ENCODE data around the gene ZAP70. TPM values are rescaled to one million over a fixed set of nuclear protein-coding genes. Genes with fewer than 3 reads are reported as not detected.

Gene ZAP70
- total and polyA plus RNA-seq, 4 experiments from 2014 or later, result 140 to 419 (median 276) TPM

GRCh38 chr2:97754690-97755346 is 41.4 kb downstream of the ZAP70 start:
- intact Hi-C loops (cut with micrococcal nuclease), result loop anchor here (10.0 kb wide), 1 partner anchor 1690 kb away; no protein-coding TSS in a partner anchor
- Histone ChIP-seq H3K9me3 (ENCODE audit: control insufficient read depth in 1 of 2, low read length in 2 of 2) (no peaks in the 10 kb centered on the region), H3K4me1 (ENCODE audit: insufficient read depth, low read length) (peaks cover 11% of the 10 kb centered on the region), H3K27me3 (ENCODE audit: insufficient read depth, low read length) (no peaks in the 10 kb centered on the region), H3K36me3 (ENCODE audit: insufficient read depth, low read length) (peaks cover 9% of the 10 kb centered on the region), H3K27ac (ENCODE audit: low read depth, low read length) (no peak overlapping the region), H3K4me3 (ENCODE audit: low read length in 2 of 2) (no peak overlapping the region)
- POLR2A ChIA-PET (ENCODE audit: partially characterized antibody), result interaction anchor here (1.3 to 2.1 kb wide), 2 partner anchors 40 to 45 kb away, joined by 3 to 9 read pairs; no protein-coding TSS in a partner anchor
- CTCF ChIA-PET (ENCODE audit: partially characterized antibody), result interaction anchor here (1.0 to 11.4 kb wide), 3 partner anchors 14 to 55 kb away, joined by 4 to 198 read pairs (median 6); partner anchors contain the start of gene ZAP70
- Mint-ChIP-seq H3K9me3 (peaks cover 0 to 1% (median 0%) of the 10 kb centered on the region in 8 donors), H3K36me3 (peaks cover 26 to 34% of the 10 kb centered on the region in 2 donors), H3K4me1 (peaks cover 4 to 16% (median 11%) of the 10 kb centered on the region in 4 donors), H3K4me3 (no peak overlapping the region), H3K27ac (peak overlapping the region in 1 of 7 donors; percentile 41), H3K27me3 (no peaks in the 10 kb centered on the region)
- no peak for DNase-seq

- no peaks in the 10 kb centered on the region for H3K27me3 Mint-ChIP-seq
- H3K36me3 Mint-ChIP-seq, result peaks cover 29 to 40% of the 10 kb centered on the region in 2 donors
- ChIA-PET CTCF (ENCODE audit: partially characterized antibody) (interaction anchor here (2.1 to 11.4 kb wide), 2 partner anchors 15 to 46 kb away, joined by 6 to 198 read pairs; partner anchors contain the start of gene ZAP70), POLR2A (ENCODE audit: partially characterized antibody) (interaction anchor here (1.3 kb wide), 1 partner anchor 41 kb away, joined by 3 read pairs; no protein-coding TSS in a partner anchor)
- peak overlapping the region in 2 of 7 donors; percentile 25 to 79 for H3K27ac Mint-ChIP-seq
- Histone ChIP-seq H3K4me1 (ENCODE audit: insufficient read depth, low read length) (peaks cover 17% of the 10 kb centered on the region), H3K4me3 (ENCODE audit: low read length in 2 of 2) (no peak overlapping the region), H3K27me3 (ENCODE audit: insufficient read depth, low read length) (no peaks in the 10 kb centered on the region), H3K27ac (ENCODE audit: low read depth, low read length) (no peak overlapping the region), H3K36me3 (ENCODE audit: insufficient read depth, low read length) (peaks cover 9% of the 10 kb centered on the region), H3K9me3 (ENCODE audit: control insufficient read depth in 1 of 2, low read length in 2 of 2) (no peaks in the 10 kb centered on the region)
- no peak for DNase-seq
- peaks cover 10 to 22% (median 17%) of the 10 kb centered on the region in 4 donors for H3K4me1 Mint-ChIP-seq
- intact Hi-C loops (cut with micrococcal nuclease), result loop anchor here (10.0 kb wide), 1 partner anchor 1691 kb away; no protein-coding TSS in a partner anchor
- H3K9me3 Mint-ChIP-seq, result peaks cover 0 to 1% (median 0%) of the 10 kb centered on the region in 8 donors
- H3K4me3 Mint-ChIP-seq, result no peak overlapping the region
Measured at GRCh38 chr2:97755491-97755890, 42.1 kb downstream of the ZAP70 start.

GRCh38 chr2:97757062-97757461 is 43.7 kb downstream of the ZAP70 start:
- Histone ChIP-seq H3K27ac (ENCODE audit: low read depth, low read length) (no peak overlapping the region), H3K27me3 (ENCODE audit: insufficient read depth, low read length) (no peaks in the 10 kb centered on the region), H3K4me3 (ENCODE audit: low read length in 2 of 2) (no peak overlapping the region), H3K4me1 (ENCODE audit: insufficient read depth, low read length) (peaks cover 31% of the 10 kb centered on the region), H3K36me3 (ENCODE audit: insufficient read depth, low read length) (peaks cover 14% of the 10 kb centered on the region), H3K9me3 (ENCODE audit: control insufficient read depth in 1 of 2, low read length in 2 of 2) (no peaks in the 10 kb centered on the region)
- Mint-ChIP-seq H3K4me1 (peaks cover 17 to 38% (median 32%) of the 10 kb centered on the region in 4 donors), H3K9me3 (peaks cover 0 to 1% (median 0%) of the 10 kb centered on the region in 8 donors), H3K4me3 (no peak overlapping the region), H3K36me3 (peaks cover 29 to 54% of the 10 kb centered on the region in 2 donors), H3K27me3 (no peaks in the 10 kb centered on the region), H3K27ac (peak overlapping the region in 4 of 7 donors; percentile 22 to 86 (median 62))
- no peak for DNase-seq
- ChIA-PET POLR2A (ENCODE audit: partially characterized antibody) (no interaction called here), CTCF (ENCODE audit: partially characterized antibody) (interaction anchor here (1.2 to 1.3 kb wide), 2 partner anchors 9 to 16 kb away, joined by 3 read pairs; no protein-coding TSS in a partner anchor)
- intact Hi-C loops (cut with micrococcal nuclease), result loop anchor here (10.0 kb wide), 1 partner anchor 1692 kb away; no protein-coding TSS in a partner anchor

- no peak overlapping the region for H3K4me3 Mint-ChIP-seq
- peaks cover 34% of the 10 kb centered on the region for H3K4me1 ChIP-seq (ENCODE audit: insufficient read depth, low read length)
- no peak for DNase-seq
Measured at GRCh38 chr2:97758131-97758705, 44.8 kb downstream of the ZAP70 start.

GRCh38 chr2:97759727-97760407 is 46.5 kb downstream of the ZAP70 start:
- peaks cover 19 to 44% (median 35%) of the 10 kb centered on the region in 4 donors for H3K4me1 Mint-ChIP-seq
- ChIA-PET POLR2A (ENCODE audit: partially characterized antibody) (interaction anchor here (1.0 to 2.0 kb wide), 5 partner anchors 16 to 98 kb away, joined by 3 to 6 read pairs (median 4); partner anchors contain the start of gene ZAP70), CTCF (ENCODE audit: partially characterized antibody) (interaction anchor here (1.8 to 2.4 kb wide), 2 partner anchors 19 to 59 kb away, joined by 4 to 9 read pairs; no protein-coding TSS in a partner anchor)
- Histone ChIP-seq H3K27me3 (ENCODE audit: insufficient read depth, low read length) (no peaks in the 10 kb centered on the region), H3K27ac (ENCODE audit: low read depth, low read length) (peak overlapping the region; percentile 16), H3K4me1 (ENCODE audit: insufficient read depth, low read length) (peaks cover 34% of the 10 kb centered on the region), H3K4me3 (ENCODE audit: low read length in 2 of 2) (no peak overlapping the region), H3K36me3 (ENCODE audit: insufficient read depth, low read length) (peaks cover 22% of the 10 kb centered on the region), H3K9me3 (ENCODE audit: control insufficient read depth in 1 of 2, low read length in 2 of 2) (no peaks in the 10 kb centered on the region)
- H3K27ac Mint-ChIP-seq, result peak overlapping the region; percentile 38 to 96 (median 64)
- peaks cover 38 to 64% of the 10 kb centered on the region in 2 donors for H3K36me3 Mint-ChIP-seq
- intact Hi-C loops (cut with micrococcal nuclease), result loop anchor here (10.0 kb wide), 1 partner anchor 1695 kb away; no protein-coding TSS in a partner anchor
- H3K27me3 Mint-ChIP-seq, result no peaks in the 10 kb centered on the region
- H3K9me3 Mint-ChIP-seq, result peaks cover 0 to 1% (median 0%) of the 10 kb centered on the region in 8 donors
- peak overlapping the region; percentile 26 to 83 (median 62) for H3K4me3 Mint-ChIP-seq
- DNase-seq, result no peak

More at GRCh38 chr2:97758131-97758705, 44.8 kb downstream of the ZAP70 start:
- Histone ChIP-seq H3K9me3 (ENCODE audit: control insufficient read depth in 1 of 2, low read length in 2 of 2) (no peaks in the 10 kb centered on the region), H3K36me3 (ENCODE audit: insufficient read depth, low read length) (peaks cover 17% of the 10 kb centered on the region), H3K27ac (ENCODE audit: low read depth, low read length) (no peak overlapping the region), H3K27me3 (ENCODE audit: insufficient read depth, low read length) (no peaks in the 10 kb centered on the region), H3K4me3 (ENCODE audit: low read length in 2 of 2) (no peak overlapping the region)
- intact Hi-C loops (cut with micrococcal nuclease), result loop anchor here (10.0 kb wide), 1 partner anchor 1693 kb away; no protein-coding TSS in a partner anchor
- H3K36me3 Mint-ChIP-seq, result peaks cover 29 to 56% of the 10 kb centered on the region in 2 donors
- peaks cover 0 to 1% (median 0%) of the 10 kb centered on the region in 8 donors for H3K9me3 Mint-ChIP-seq
- peak overlapping the region in 5 of 7 donors; percentile 24 to 72 (median 46) for H3K27ac Mint-ChIP-seq
- CTCF ChIA-PET (ENCODE audit: partially characterized antibody), result interaction anchor here (0.6 to 2.4 kb wide), 4 partner anchors 9 to 58 kb away, joined by 3 to 9 read pairs (median 4); no protein-coding TSS in a partner anchor
- H3K4me1 Mint-ChIP-seq, result peaks cover 19 to 44% (median 35%) of the 10 kb centered on the region in 4 donors
- H3K27me3 Mint-ChIP-seq, result no peaks in the 10 kb centered on the region
- POLR2A ChIA-PET (ENCODE audit: partially characterized antibody), result no interaction called here

- Histone ChIP-seq H3K27me3 (ENCODE audit: insufficient read depth, low read length) (no peaks in the 10 kb centered on the region), H3K9me3 (ENCODE audit: control insufficient read depth in 1 of 2, low read length in 2 of 2) (no peaks in the 10 kb centered on the region), H3K27ac (ENCODE audit: low read depth, low read length) (peak overlapping the region; percentile 44), H3K4me1 (ENCODE audit: insufficient read depth, low read length) (peaks cover 34% of the 10 kb centered on the region), H3K36me3 (ENCODE audit: insufficient read depth, low read length) (peaks cover 27% of the 10 kb centered on the region), H3K4me3 (ENCODE audit: low read length in 2 of 2) (peak overlapping the region in 1 of 2 donors; percentile 8)
- Mint-ChIP-seq H3K9me3 (peaks cover 0 to 1% (median 0%) of the 10 kb centered on the region in 8 donors), H3K27ac (peak overlapping the region; percentile 63 to 96 (median 90)), H3K36me3 (peaks cover 42 to 69% of the 10 kb centered on the region in 2 donors), H3K27me3 (no peaks in the 10 kb centered on the region), H3K4me3 (peak overlapping the region; percentile 12 to 83 (median 58)), H3K4me1 (peaks cover 19 to 44% (median 35%) of the 10 kb centered on the region in 4 donors)
- CTCF ChIA-PET (ENCODE audit: partially characterized antibody), result no interaction called here
- intact Hi-C loops (cut with micrococcal nuclease), result no loop called here
- POLR2A ChIA-PET (ENCODE audit: partially characterized antibody), result interaction anchor here (2.0 kb wide), 1 partner anchor 48 kb away, joined by 6 read pairs; the partner anchor contains the start of gene ZAP70
- DNase-seq, result no peak
Measured at GRCh38 chr2:97760480-97761049, 47.2 kb downstream of the ZAP70 start.
